WTC11 (cell line): Measurements from ENCODE around the gene POLG. TPM values are rescaled to one million over a fixed set of nuclear protein-coding genes. Genes with fewer than 3 reads are reported as not detected.
A peak's percentile ranks its signal among the peaks of the same experiment; 100 is the strongest.

Experiments used
- AFF4 ChIP-seq: sonication (generic); formaldehyde crosslinking; IDR thresholded peaks from 2 replicates; pipeline ENCODE4 v1.8.1; 2023; ENCODE audit warnings: mild to moderate bottlenecking, missing genetic modification reagents, borderline replicate concordance
- CBFB ChIP-seq: sonication (generic); formaldehyde crosslinking; IDR thresholded peaks from 2 replicates; pipeline ENCODE4 v1.8.1; 2022; ENCODE audit warnings: mild to moderate bottlenecking, low read depth, missing genetic modification reagents
- CREB1 ChIP-seq: sonication (generic); formaldehyde crosslinking; IDR thresholded peaks from 2 replicates; pipeline ENCODE4 v1.8.0; 2023; ENCODE audit warnings: mild to moderate bottlenecking, missing genetic modification reagents
- FOXP1 ChIP-seq: sonication (generic); formaldehyde crosslinking; IDR thresholded peaks from 2 replicates; pipeline ENCODE4 v1.8.0; 2022; ENCODE audit warnings: missing genetic modification reagents, mild to moderate bottlenecking, moderate library complexity, borderline replicate concordance
- JUN ChIP-seq: sonication (generic); formaldehyde crosslinking; IDR thresholded peaks from 2 replicates; pipeline ENCODE4 v1.8.0; 2023; ENCODE audit warnings: mild to moderate bottlenecking, missing genetic modification reagents
- NFE2L1 ChIP-seq: sonication (generic); formaldehyde crosslinking; IDR thresholded peaks from 2 replicates; pipeline ENCODE4 v1.8.1; 2023; ENCODE audit warnings: missing genetic modification reagents
- PRDM15 ChIP-seq: sonication (generic); formaldehyde crosslinking; IDR thresholded peaks from 2 replicates; pipeline ENCODE4 v1.8.0; 2022; ENCODE audit warnings: missing genetic modification reagents
- PREB ChIP-seq: sonication (generic); formaldehyde crosslinking; IDR thresholded peaks from 2 replicates; pipeline ENCODE4 v1.8.1; 2022; ENCODE audit warnings: mild to moderate bottlenecking, missing genetic modification reagents, moderate library complexity, borderline replicate concordance
- TCF7 ChIP-seq: sonication (generic); formaldehyde crosslinking; IDR thresholded peaks from 2 replicates; pipeline ENCODE4 v1.8.0; 2022; ENCODE audit warnings: mild to moderate bottlenecking, low read depth, missing genetic modification reagents, moderate library complexity
- TP53 ChIP-seq: sonication (generic); formaldehyde crosslinking; IDR thresholded peaks from 2 replicates; pipeline ENCODE4 v1.8.1; 2023; ENCODE audit warnings: mild to moderate bottlenecking, missing genetic modification reagents
- ZNF219 ChIP-seq: sonication (generic); formaldehyde crosslinking; IDR thresholded peaks from 2 replicates; pipeline ENCODE4 v1.8.0; 2023; ENCODE audit warnings: missing genetic modification reagents, mild to moderate bottlenecking, borderline replicate concordance
- total RNA-seq: library from RNA; stranded (reverse); gene quantifications from 3 replicates; pipeline ENCODE4 v1.2.3, GENCODE V29; 2021
- TF ChIP-seq, protein P1 (sequence below): sonication (generic); formaldehyde crosslinking; IDR thresholded peaks from 2 replicates; pipeline ENCODE4 v1.8.1; 2023; ENCODE audit warnings: mild to moderate bottlenecking, missing genetic modification reagents
- TF ChIP-seq, protein P2 (sequence below): fragments of 250-450 bp; sonication (Bioruptor Pico); IDR thresholded peaks from 2 replicates; pipeline ENCODE4 v1.9.0; 2021; ENCODE audit warnings: mild to moderate bottlenecking
- TF ChIP-seq, protein P3 (sequence below): sonication (generic); formaldehyde crosslinking; IDR thresholded peaks from 2 replicates; pipeline ENCODE4 v1.8.1; 2022; ENCODE audit warnings: mild to moderate bottlenecking, moderate library complexity, missing genetic modification reagents

The POLG gene
- total RNA-seq, 1 experiment from 2014 or later = 76.2 TPM

GRCh38 chr15:89367485-89368451 is 33.1 kb upstream of the POLG start (continued):
- TF ChIP-seq AFF4 (CRISPR knock-in tag) = no peak
- TF ChIP-seq JUN (CRISPR knock-in tag) = 0 out of 2 replicates have a peak, but pooled peaks have one; percentile 26
- TF ChIP-seq TP53 (CRISPR knock-in tag) = no peak
- peak; percentile 35; the same call in 1 of the 2 replicates for TF ChIP-seq PRDM15 (CRISPR knock-in tag)
- TF ChIP-seq, protein P1, sequence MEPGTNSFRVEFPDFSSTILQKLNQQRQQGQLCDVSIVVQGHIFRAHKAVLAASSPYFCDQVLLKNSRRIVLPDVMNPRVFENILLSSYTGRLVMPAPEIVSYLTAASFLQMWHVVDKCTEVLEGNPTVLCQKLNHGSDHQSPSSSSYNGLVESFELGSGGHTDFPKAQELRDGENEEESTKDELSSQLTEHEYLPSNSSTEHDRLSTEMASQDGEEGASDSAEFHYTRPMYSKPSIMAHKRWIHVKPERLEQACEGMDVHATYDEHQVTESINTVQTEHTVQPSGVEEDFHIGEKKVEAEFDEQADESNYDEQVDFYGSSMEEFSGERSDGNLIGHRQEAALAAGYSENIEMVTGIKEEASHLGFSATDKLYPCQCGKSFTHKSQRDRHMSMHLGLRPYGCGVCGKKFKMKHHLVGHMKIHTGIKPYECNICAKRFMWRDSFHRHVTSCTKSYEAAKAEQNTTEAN (CRISPR knock-in tag) = 0 out of 2 replicates have a peak, but pooled peaks have one; percentile 24
- no peak for TF ChIP-seq PREB (CRISPR knock-in tag)
- TF ChIP-seq, protein P2, sequence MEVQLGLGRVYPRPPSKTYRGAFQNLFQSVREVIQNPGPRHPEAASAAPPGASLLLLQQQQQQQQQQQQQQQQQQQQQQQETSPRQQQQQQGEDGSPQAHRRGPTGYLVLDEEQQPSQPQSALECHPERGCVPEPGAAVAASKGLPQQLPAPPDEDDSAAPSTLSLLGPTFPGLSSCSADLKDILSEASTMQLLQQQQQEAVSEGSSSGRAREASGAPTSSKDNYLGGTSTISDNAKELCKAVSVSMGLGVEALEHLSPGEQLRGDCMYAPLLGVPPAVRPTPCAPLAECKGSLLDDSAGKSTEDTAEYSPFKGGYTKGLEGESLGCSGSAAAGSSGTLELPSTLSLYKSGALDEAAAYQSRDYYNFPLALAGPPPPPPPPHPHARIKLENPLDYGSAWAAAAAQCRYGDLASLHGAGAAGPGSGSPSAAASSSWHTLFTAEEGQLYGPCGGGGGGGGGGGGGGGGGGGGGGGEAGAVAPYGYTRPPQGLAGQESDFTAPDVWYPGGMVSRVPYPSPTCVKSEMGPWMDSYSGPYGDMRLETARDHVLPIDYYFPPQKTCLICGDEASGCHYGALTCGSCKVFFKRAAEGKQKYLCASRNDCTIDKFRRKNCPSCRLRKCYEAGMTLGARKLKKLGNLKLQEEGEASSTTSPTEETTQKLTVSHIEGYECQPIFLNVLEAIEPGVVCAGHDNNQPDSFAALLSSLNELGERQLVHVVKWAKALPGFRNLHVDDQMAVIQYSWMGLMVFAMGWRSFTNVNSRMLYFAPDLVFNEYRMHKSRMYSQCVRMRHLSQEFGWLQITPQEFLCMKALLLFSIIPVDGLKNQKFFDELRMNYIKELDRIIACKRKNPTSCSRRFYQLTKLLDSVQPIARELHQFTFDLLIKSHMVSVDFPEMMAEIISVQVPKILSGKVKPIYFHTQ (CRISPR knock-in tag) = no peak
- peak; percentile 64; the same call in 1 of the 2 replicates for TF ChIP-seq NFE2L1 (CRISPR knock-in tag)
- TF ChIP-seq ZNF219 (CRISPR knock-in tag) = peak; percentile 76; the same call in 1 of the 2 replicates
- 0 out of 2 replicates have a peak, but pooled peaks have one; percentile 34 for TF ChIP-seq CREB1 (CRISPR knock-in tag)
- TF ChIP-seq, protein P3, sequence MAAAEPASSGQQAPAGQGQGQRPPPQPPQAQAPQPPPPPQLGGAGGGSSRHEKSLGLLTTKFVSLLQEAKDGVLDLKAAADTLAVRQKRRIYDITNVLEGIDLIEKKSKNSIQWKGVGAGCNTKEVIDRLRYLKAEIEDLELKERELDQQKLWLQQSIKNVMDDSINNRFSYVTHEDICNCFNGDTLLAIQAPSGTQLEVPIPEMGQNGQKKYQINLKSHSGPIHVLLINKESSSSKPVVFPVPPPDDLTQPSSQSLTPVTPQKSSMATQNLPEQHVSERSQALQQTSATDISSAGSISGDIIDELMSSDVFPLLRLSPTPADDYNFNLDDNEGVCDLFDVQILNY = peak; percentile 93
- TF ChIP-seq CBFB = no peak
- TF ChIP-seq FOXP1 = peak; percentile 79
- TF ChIP-seq TCF7 = 0 out of 2 replicates have a peak, but pooled peaks have one; percentile 63
